ENCODE results near the gene SPDYE2. TPM values are rescaled to one million over a fixed set of nuclear protein-coding genes. Genes with fewer than 3 reads are reported as not detected.

Gene SPDYE2
- total RNA-seq: not detected in 2 replicates

GRCh38 chr7:102550808-102551422, at the start of gene SPDYE2:
Gene SPDYE2 (plus strand): TSS chr7:102551226. CDS start chr7:102553256, 2,030 bp downstream.

GRCh38 chr7:102517550-102518147, 33.4 kb upstream of the SPDYE2 start, which contains the start of gene RASA4B:
Gene RASA4B (minus strand): TSS chr7:102517777. CDS start chr7:102517710, 67 bp downstream.

GRCh38 chr7:102543596-102543995, 7.4 kb upstream of the SPDYE2 start, which contains the start of gene UPK3BL2:
Gene UPK3BL2 (minus strand): TSS chr7:102543696. CDS start chr7:102543636, 60 bp downstream.

GRCh38 chr7:102572261-102573239, 21.5 kb downstream of the SPDYE2 start, which contains the start of gene POLR2J3:
Gene POLR2J3 (minus strand): TSS chr7:102572583. CDS start chr7:102572521, 62 bp downstream.

Other genes with a start within 250 kb of the SPDYE2 start
- gene SPDYE6, start 194.8 kb upstream of the SPDYE2 start, total RNA-seq: not detected in 2 replicates
- gene PRKRIP1, start 154.9 kb upstream of the SPDYE2 start, total RNA-seq: 9.7 and 14.5 TPM in 2 replicates
- 27.8 and 27.9 TPM in 2 replicates for gene ORAI2, start 117.7 kb upstream of the SPDYE2 start, total RNA-seq
- gene ALKBH4, start 86.4 kb upstream of the SPDYE2 start, total RNA-seq: 11.0 and 11.1 TPM in 2 replicates
- gene LRWD1, start 86.2 kb upstream of the SPDYE2 start, total RNA-seq: 13.5 and 14.7 TPM in 2 replicates
- gene POLR2J, start 72.3 kb upstream of the SPDYE2 start, total RNA-seq: 23.2 and 29.8 TPM in 2 replicates
- gene RASA4B, start 33.4 kb upstream of the SPDYE2 start, total RNA-seq: 3.2 and 4.6 TPM in 2 replicates
- 0.86 and 2.5 TPM in 2 replicates for gene UPK3BL2, start 7.5 kb upstream of the SPDYE2 start, total RNA-seq
- 18.1 and 21.8 TPM in 2 replicates for gene POLR2J3, start 21.4 kb downstream of the SPDYE2 start, total RNA-seq
- 8.4 and 13.2 TPM in 2 replicates for gene RASA4, start 65.5 kb downstream of the SPDYE2 start, total RNA-seq
- gene UPK3BL1, start 91.6 kb downstream of the SPDYE2 start, total RNA-seq: 9.3 and 13.2 TPM in 2 replicates
- gene SPDYE2B, start 99.1 kb downstream of the SPDYE2 start, total RNA-seq: not detected in 2 replicates
- 1.7 and 3.5 TPM in 2 replicates for gene POLR2J2, start 120.4 kb downstream of the SPDYE2 start, total RNA-seq
- 10.2 and 10.6 TPM in 2 replicates for gene FAM185A, start 197.8 kb downstream of the SPDYE2 start, total RNA-seq